CD4-positive, alpha-beta T cell treated with Interleukin-6 at 100 ng/mL for 8 hours (primary cell): Measurements from ENCODE around the gene TMEM98.
"Not testable (repeated sequence)": the region's sequence is repeated elsewhere in the genome, so short reads cannot be mapped to it uniquely, and the experiment has no call there.

Experiments
- DNase-seq: peaks from one replicate; pipeline ENCODE4 v3.0.0-alpha.2; 2020; ENCODE audit warnings: mixed read lengths, low spot score

Gene TMEM98

GRCh38 chr17:32943647-32944191 is 15.8 kb downstream of the TMEM98 start:
- no peak for DNase-seq

GRCh38 chr17:32944248-32945020 is 16.5 kb downstream of the TMEM98 start:
- DNase-seq: no peak

- no peak for DNase-seq
These were observed 18.6 kb downstream of the TMEM98 start for GRCh38 chr17:32946375-32947135.

GRCh38 chr17:32947736-32948135 is 19.8 kb downstream of the TMEM98 start:
- no peak for DNase-seq

- no peak for DNase-seq
These were observed 21.2 kb downstream of the TMEM98 start for GRCh38 chr17:32949181-32949580.

GRCh38 chr17:32952491-32952890 is 24.5 kb downstream of the TMEM98 start:
- not testable (repeated sequence) for DNase-seq

GRCh38 chr17:32953045-32953444 is 25.1 kb downstream of the TMEM98 start:
- DNase-seq: no peak

- no peak for DNase-seq
These were observed 25.9 kb downstream of the TMEM98 start for GRCh38 chr17:32953857-32954256.

GRCh38 chr17:32954477-32954876 is 26.5 kb downstream of the TMEM98 start:
- no peak for DNase-seq

GRCh38 chr17:32955155-32955554 is 27.2 kb downstream of the TMEM98 start:
- DNase-seq: no peak

GRCh38 chr17:32956240-32956970 is 28.5 kb downstream of the TMEM98 start:
- no peak for DNase-seq

- DNase-seq: no peak
These were observed 30.5 kb downstream of the TMEM98 start for GRCh38 chr17:32958418-32958817.

- DNase-seq: no peak
These were observed 32.9 kb downstream of the TMEM98 start for GRCh38 chr17:32960815-32961214.

- DNase-seq: no peak
These were observed 34.4 kb downstream of the TMEM98 start for GRCh38 chr17:32962320-32962711.

- no peak for DNase-seq
These were observed 36.6 kb downstream of the TMEM98 start for GRCh38 chr17:32964541-32964940.

- DNase-seq: not testable (repeated sequence)
These were observed 41.3 kb downstream of the TMEM98 start for GRCh38 chr17:32969231-32969630.

- no peak for DNase-seq
These were observed 42.3 kb downstream of the TMEM98 start for GRCh38 chr17:32970281-32970680.

GRCh38 chr17:32971171-32971570 is 43.2 kb downstream of the TMEM98 start:
- DNase-seq: no peak

GRCh38 chr17:32976131-32976530 is 48.2 kb downstream of the TMEM98 start:
- DNase-seq: no peak

GRCh38 chr17:32976605-32977004 is 48.7 kb downstream of the TMEM98 start:
- no peak for DNase-seq

- no peak for DNase-seq
These were observed 52.3 kb downstream of the TMEM98 start for GRCh38 chr17:32980230-32980629.

- DNase-seq: not testable (repeated sequence)
These were observed 53.7 kb downstream of the TMEM98 start for GRCh38 chr17:32981611-32982010.
